ENCODE results near the gene UGCG.
"Not testable (repeated sequence)": the region's sequence is repeated elsewhere in the genome, so short reads cannot be mapped to it uniquely, and the experiment has no call there.

Gene UGCG

DNA sequence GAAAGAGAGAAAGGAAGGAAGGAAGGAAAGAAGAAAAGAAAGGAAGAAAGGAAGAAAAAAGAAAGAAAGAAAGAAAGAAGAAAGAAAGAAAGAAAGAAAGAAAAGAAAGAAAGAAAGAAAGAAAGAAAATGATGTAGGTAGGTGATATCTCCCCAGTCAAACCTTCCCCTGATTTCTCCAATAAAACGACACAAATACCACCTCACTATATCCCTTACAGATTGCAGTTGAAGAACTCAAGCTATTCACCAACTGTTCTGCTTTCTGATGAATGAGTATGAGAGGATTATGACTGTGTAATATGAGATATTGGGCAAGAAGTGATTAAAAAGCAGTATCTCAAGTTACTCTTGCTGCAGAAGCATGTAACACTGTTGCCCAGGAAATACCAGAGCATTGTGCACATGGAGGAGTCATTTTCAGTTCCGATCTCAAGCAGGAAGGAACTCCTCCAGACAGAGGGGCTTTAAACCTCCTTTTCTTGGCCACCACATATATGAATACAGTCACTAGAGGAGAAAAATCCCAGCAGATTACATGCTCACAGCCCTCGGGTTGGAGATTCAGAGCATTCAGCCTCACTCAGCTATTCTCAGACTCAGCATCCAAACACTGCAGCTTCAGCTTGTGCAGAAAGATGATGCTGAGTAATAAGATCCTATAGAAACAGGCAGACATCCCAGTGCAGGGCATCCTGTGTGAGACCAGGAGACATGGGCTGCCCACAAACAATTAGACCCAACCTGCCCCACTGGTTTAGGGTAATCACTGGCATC is 61.4 kb downstream of the UGCG start:
- no peak for DNase-seq

DNA sequence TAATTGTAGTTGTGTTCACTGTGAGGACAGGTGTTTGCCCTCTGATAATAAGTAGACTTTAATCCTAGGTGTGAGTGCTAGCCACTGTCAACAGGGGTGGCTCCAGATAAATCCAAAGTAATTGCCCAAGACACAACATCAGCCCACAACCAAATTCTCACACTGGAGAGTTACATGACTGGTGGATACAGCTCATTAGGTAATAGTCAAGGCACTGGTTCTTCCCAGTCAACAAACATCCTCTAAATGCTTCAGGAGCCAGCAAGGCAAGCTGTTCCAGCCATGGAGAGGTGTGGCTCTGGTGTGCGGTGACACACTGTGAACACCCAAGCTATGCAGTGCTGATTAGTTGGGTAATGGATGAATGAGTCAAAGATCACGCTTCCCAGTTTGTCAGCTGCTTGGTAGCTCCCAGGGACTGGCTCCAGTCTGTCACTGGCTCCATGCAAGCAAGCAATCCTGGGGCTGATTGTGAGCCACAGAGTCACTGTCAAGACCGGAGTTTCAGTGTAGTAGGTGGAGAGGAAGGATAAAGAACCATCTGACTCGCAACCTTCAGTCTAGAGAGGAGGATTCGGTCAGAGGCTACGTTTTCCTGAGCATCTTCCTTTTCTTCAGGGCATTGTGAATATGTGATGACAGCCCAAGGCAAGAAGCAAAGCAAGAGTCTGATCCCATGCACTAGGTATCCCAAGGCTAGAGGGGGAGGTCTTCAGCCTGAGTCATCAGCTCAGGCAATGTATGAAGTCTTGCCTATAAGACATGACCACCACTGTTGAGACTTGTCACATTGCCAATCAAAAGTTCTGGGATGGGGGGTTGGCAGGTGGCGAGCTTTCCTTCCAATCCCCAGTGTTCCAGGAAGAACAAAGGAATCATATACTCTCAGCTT is 63.1 kb downstream of the UGCG start:
- peak; percentile 40 for DNase-seq

DNA sequence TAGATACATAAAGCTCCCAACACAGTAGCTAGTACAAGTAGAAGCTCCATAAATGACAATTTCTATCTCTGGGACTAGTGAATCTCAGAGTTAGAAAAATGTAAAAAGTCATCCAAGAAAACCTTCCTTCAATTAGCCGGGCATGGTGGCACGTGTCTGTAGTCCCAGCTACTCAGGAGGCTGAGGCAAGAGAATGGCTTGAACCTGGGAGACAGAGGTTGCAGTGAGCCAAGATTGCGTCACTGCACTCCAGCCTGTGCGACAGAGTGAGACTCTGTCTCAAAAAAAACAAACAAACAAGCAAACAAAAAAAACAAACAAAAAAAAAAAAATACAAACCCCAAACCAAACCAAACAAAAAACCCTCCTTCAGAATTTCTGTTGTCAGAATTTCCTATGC is 63.9 kb downstream of the UGCG start:
- DNase-seq: not testable (repeated sequence)

- DNase-seq: peak; percentile 56
These were observed 64.4 kb downstream of the UGCG start for GRCh38 chr9:111961009-111961408.

GRCh38 chr9:111961575-111961974 is 65.0 kb downstream of the UGCG start:
- peak; percentile 92 for DNase-seq

DNA sequence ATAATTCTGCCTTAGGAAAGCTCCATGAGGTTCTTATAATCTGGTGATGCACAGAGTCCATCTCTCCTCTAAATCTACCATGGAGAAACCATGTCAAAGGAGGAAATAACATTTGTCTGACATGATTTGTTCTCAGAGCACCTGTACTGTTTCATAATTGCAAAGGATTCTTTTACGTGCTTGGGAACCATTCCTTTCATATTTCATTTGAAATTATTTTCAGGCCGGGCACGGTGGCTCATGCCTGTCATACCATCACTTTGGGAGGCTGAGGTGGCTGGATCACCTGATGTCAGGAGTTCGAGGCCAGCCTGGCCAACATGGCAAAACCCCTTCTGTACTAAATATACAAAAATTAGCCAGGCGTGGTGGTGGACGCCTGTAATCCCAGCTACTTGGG is 65.4 kb downstream of the UGCG start:
- no peak for DNase-seq

DNA sequence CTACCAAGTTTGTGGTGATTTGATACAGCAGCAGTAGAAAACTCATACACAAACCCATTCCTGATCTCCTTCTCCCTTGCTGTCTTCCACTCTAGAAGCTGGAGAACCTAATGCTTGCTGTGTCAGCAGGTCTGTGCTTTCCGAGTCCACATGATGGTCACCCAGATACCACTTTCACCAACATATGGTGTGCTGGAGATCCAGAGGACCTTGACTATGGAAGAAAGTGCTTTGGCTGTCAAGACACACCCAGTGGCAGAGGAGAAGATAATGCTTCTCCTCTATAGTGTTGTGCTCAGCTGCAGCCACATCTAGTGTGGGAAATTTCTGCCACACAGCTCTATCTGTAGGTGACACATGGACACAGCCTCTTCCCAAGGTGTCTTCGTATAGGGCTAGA is 67.4 kb downstream of the UGCG start:
- no peak for DNase-seq

DNA sequence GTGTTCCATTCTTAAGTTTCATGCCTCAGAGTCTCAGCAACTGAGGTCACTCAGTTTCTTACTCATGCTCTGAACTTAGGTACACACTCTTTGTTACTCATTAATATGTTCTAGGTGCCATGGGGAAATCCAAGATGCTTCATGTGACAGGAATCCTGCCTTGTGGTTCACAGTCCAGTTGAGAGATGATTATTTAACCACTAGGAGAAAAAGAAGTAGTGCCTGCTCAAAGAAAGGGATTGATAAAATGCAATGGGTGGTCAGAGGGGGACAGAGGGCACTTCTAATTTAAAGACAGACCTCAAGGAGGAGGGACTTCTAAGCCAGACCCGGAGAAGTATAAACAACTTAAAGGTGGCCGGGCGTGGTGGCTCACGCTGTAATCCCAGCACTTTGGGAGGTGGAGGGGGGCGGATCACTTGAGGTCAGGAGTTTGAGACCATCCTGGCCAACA is 69.0 kb downstream of the UGCG start:
- DNase-seq: no peak

DNA sequence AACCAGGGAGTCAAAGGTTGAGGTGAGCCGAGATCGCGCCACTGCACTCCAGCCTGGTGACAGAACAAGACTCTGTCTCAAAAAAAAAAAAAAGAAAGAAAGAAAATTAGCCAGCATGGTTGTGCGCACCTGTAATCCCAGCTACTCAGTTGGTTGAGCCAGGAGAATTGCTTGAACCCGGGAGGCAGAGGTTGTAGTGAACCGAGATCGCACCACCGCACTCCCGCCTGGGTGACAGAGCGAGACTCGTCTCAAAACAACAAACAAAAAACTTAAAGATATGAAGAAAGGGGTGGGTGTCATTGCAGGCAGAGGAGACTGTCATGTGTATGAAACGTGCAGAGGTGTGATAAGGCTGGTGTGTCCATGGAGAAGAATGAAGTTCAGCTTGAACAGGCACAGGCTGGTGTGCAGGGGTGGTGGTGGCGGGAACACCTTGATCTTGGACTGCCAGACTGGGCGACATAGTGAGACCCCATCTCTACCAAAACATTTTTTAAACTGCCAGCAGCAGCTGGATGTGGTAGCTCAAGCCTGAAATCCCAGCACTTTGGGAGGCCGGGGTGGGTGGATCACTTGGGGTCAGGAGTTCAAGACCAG is 69.6 kb downstream of the UGCG start:
- no peak for DNase-seq

GRCh38 chr9:111966861-111967291 is 70.3 kb downstream of the UGCG start:
- DNase-seq: no peak

DNA sequence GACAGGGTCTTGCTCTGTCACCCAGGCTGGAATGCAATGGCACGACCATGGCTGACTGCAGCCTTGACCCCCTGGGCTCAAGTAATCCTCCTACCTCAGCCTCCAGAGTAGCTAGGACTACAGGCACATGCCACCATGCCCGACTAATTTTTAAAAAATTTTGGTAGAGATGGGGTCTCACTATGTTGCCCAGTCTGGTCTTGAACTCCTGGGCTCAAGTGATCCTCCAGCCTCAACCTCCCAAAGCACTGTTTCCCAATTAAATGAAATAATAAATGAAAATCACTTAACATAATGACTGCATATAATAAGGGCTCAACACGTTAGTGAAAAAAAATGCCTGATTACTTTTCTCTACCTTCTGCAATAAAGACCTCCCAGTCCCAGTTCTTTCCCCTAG is 71.0 kb downstream of the UGCG start:
- DNase-seq: no peak

DNA sequence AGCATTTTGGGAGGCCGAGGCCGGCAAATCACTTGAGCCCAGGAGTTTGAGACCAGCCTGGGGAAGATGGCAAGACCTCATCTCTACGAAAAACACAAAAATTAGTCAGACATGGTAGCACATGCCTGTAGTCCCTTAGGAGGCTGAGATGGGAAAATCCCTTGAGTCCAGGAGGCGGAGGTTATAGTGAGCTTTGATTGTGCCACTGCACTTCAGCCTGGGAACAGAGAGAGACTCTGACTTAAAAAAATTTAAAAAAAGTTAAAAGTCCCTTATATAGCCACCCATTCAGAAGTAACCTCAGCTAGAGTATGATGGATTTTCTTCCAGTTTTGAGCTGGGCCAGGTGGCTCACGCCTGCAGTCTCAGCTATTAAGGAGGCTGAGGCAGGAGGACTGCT is 72.4 kb downstream of the UGCG start:
- DNase-seq: no peak

DNA sequence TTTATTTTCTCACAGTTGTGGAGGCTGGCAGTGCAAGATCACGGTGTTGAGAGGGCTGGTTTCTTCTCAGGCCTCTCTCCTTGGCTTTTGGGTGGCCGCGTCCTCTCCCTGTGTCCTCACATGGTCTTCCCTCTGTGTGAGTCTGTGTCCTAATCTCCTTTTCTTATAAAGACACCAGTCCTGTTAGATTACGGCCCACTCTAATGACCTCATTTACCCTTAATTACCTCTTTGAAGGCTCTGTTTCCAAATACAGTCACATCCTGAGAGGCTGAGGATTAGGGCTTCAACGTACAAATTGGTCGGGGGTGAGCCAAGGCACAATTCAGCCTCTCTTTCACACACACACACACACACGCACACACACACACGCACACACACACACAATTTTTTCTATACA is 73.0 kb downstream of the UGCG start:
- DNase-seq: no peak

- no peak for DNase-seq
These were observed 74.2 kb downstream of the UGCG start for GRCh38 chr9:111970827-111971226.

GRCh38 chr9:111974092-111974681 is 77.6 kb downstream of the UGCG start:
- peak; percentile 7 for DNase-seq

- peak; percentile 64 for DNase-seq
These were observed 79.1 kb downstream of the UGCG start for GRCh38 chr9:111975709-111976108.

DNA sequence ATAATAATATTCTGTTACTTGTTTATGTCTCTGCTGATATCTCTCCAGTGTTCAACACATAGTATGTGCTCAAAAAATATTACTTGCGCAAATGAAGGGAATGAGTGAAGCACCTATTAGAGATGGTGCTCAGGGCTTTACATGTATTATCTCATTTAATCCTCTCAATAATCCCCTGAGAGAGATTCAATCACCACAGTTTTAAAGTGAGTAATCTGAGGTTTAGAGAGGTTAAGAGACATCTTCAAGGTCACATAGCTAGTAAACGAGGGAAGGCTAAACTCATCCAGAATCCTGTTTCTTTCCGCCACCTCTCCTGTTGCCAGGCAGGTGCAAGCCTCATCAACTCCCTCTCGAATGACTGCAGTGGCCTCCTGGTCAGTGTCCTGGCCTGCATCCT is 82.0 kb downstream of the UGCG start:
- no peak for DNase-seq

- DNase-seq: no peak
These were observed 82.9 kb downstream of the UGCG start for GRCh38 chr9:111979561-111979960.

- no peak for DNase-seq
These were observed 83.8 kb downstream of the UGCG start for GRCh38 chr9:111980398-111980797.

- DNase-seq: no peak
These were observed 86.9 kb downstream of the UGCG start for GRCh38 chr9:111983484-111983908.

DNA sequence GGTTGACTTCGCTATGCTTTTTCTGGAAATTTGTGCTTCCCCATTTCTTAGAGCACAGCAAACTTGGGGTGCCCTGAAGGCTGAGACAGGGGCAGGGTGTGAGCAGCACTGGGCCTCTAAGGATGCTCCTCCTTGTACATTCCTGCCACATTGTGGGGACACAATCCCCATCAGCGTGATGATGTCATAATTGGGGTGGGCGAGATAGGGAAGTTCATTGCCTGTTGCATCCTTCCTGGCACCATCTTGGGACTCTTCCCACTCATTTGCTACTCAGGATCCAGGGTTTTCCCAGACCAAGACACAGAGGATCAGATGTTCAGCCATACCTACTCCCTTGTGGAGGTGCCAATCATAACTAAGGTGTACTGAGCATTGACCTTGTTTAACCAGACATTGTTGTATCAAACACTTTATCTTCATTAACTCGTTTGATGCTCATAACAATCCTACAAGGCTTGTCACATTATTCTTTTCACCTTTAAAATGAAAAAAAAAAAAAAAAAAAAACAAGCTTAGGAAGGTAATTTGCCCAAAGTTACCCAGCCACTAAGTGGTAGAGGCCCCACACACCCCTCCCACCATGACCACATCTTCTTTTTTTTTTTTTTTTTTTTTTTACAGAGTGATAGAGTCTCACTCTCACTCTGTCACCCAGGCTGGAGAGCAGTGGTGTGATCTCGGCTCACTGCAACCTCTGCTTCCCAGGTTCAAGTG is 87.6 kb downstream of the UGCG start:
- no peak for DNase-seq
